ENCODE results near the gene TRAPPC12. TPM values are rescaled to one million over a fixed set of nuclear protein-coding genes. Genes with fewer than 3 reads are reported as not detected.

The TRAPPC12 gene
- total RNA-seq, 1 donor from 2014 or later = 95.4 TPM

DNA sequence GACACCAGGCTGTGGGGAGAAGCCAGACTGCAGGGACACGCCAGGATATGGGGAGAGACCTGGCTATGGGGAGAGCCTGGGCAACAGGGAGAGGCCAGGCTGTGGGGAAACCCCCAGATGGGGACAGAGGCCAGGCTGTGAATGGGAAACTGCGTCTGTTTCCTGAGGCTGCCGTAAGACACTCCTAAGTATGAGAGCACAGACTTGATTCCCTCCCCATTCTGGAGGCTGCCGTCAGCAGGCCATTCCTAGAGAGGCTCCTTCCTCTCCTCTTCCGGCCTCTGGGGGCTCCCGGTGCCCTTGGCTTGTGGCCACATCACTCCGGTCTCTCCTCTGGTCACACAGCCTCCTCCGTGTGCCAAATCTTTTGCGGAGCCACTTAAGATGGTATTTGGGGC, 107.5 kb downstream of the TRAPPC12 start:
- H3K27me3 Mint-ChIP-seq = no peaks in the 10 kb centered on the region
- H3K36me3 Mint-ChIP-seq (ENCODE audit: low read depth) = peaks cover 31% of the 10 kb centered on the region
- no peak overlapping the region for H3K4me3 Mint-ChIP-seq
- intact Hi-C loops (cut with micrococcal nuclease) = no loop called here
- TF ChIP-seq, protein P1, sequence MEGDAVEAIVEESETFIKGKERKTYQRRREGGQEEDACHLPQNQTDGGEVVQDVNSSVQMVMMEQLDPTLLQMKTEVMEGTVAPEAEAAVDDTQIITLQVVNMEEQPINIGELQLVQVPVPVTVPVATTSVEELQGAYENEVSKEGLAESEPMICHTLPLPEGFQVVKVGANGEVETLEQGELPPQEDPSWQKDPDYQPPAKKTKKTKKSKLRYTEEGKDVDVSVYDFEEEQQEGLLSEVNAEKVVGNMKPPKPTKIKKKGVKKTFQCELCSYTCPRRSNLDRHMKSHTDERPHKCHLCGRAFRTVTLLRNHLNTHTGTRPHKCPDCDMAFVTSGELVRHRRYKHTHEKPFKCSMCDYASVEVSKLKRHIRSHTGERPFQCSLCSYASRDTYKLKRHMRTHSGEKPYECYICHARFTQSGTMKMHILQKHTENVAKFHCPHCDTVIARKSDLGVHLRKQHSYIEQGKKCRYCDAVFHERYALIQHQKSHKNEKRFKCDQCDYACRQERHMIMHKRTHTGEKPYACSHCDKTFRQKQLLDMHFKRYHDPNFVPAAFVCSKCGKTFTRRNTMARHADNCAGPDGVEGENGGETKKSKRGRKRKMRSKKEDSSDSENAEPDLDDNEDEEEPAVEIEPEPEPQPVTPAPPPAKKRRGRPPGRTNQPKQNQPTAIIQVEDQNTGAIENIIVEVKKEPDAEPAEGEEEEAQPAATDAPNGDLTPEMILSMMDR (IDR thresholded peaks at IDR 0.05) = no peak
- DNase-seq (no peak), ATAC-seq (ENCODE audit: low read depth) (no peak)
- H3K9me3 Mint-ChIP-seq = no peaks in the 10 kb centered on the region
- H3K27ac Mint-ChIP-seq = no peak overlapping the region
- CTCF ChIA-PET = no interaction called here
- POLR2A ChIA-PET = no interaction called here
- no peaks in the 10 kb centered on the region for H3K4me1 Mint-ChIP-seq

GRCh38 chr2:3487432-3487831, 107.9 kb downstream of the TRAPPC12 start:
- CTCF ChIA-PET = interaction anchor here (0.6 kb wide), 1 partner anchor 369 kb away, joined by 3 read pairs; no protein-coding TSS in a partner anchor
- no peaks in the 10 kb centered on the region for H3K9me3 Mint-ChIP-seq
- ATAC-seq (ENCODE audit: low read depth) (no peak), DNase-seq (no peak)
- H3K36me3 Mint-ChIP-seq (ENCODE audit: low read depth) = peaks cover 30% of the 10 kb centered on the region
- H3K4me3 Mint-ChIP-seq = no peak overlapping the region
- no peak overlapping the region for H3K27ac Mint-ChIP-seq
- no peaks in the 10 kb centered on the region for H3K4me1 Mint-ChIP-seq
- intact Hi-C loops (cut with micrococcal nuclease) = no loop called here
- TF ChIP-seq, protein P1 (IDR thresholded peaks at IDR 0.05) = no peak
- POLR2A ChIA-PET = no interaction called here
- H3K27me3 Mint-ChIP-seq = no peaks in the 10 kb centered on the region

GRCh38 chr2:3488061-3488531, 108.6 kb downstream of the TRAPPC12 start:
- DNase-seq = no peak
- Mint-ChIP-seq H3K27ac (no peak overlapping the region), H3K36me3 (ENCODE audit: low read depth) (peaks cover 26% of the 10 kb centered on the region), H3K27me3 (no peaks in the 10 kb centered on the region), H3K4me1 (no peaks in the 10 kb centered on the region), H3K9me3 (no peaks in the 10 kb centered on the region), H3K4me3 (no peak overlapping the region)
- CTCF ChIA-PET = interaction anchor here (0.6 kb wide), 1 partner anchor 370 kb away, joined by 3 read pairs; no protein-coding TSS in a partner anchor
- intact Hi-C loops (cut with micrococcal nuclease) = no loop called here
- ATAC-seq (ENCODE audit: low read depth) = no peak
- POLR2A ChIA-PET = no interaction called here
- TF ChIP-seq, protein P1 (IDR thresholded peaks at IDR 0.05) = no peak

GRCh38 chr2:3488855-3489763, 109.6 kb downstream of the TRAPPC12 start:
- ChIA-PET CTCF (no interaction called here), POLR2A (no interaction called here)
- Mint-ChIP-seq H3K27ac (no peak overlapping the region), H3K36me3 (ENCODE audit: low read depth) (peaks cover 18% of the 10 kb centered on the region), H3K9me3 (no peaks in the 10 kb centered on the region), H3K27me3 (no peaks in the 10 kb centered on the region), H3K4me1 (no peaks in the 10 kb centered on the region), H3K4me3 (no peak overlapping the region)
- TF ChIP-seq, protein P1 (IDR thresholded peaks at IDR 0.05) = no peak
- intact Hi-C loops (cut with micrococcal nuclease) = no loop called here
- DNase-seq (no peak), ATAC-seq (ENCODE audit: low read depth) (no peak)

DNA sequence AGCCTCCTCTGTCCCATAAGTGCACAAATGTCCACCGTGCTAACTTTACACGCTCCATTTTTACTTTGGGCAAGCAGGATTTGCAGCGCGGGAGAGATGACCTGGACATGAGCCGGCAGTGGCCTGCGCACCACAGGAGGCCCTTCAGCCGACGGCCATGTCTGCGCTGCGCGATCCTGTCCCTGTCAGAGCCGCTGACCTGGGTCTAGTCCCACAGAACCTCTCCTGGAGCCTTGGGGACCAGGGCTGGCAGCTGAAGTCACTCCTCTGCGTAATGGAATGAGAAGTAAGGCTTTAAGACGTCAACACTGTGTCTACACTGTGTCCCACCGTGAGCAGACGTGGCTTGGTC, 110.2 kb downstream of the TRAPPC12 start:
- intact Hi-C loops (cut with micrococcal nuclease) = no loop called here
- H3K4me3 Mint-ChIP-seq = no peak overlapping the region
- H3K36me3 Mint-ChIP-seq (ENCODE audit: low read depth) = peaks cover 15% of the 10 kb centered on the region
- DNase-seq = no peak
- no peak for ATAC-seq (ENCODE audit: low read depth)
- ChIA-PET CTCF (no interaction called here), POLR2A (no interaction called here)
- no peaks in the 10 kb centered on the region for H3K27me3 Mint-ChIP-seq
- no peak overlapping the region for H3K27ac Mint-ChIP-seq
- H3K9me3 Mint-ChIP-seq = no peaks in the 10 kb centered on the region
- no peaks in the 10 kb centered on the region for H3K4me1 Mint-ChIP-seq
- TF ChIP-seq, protein P1 (IDR thresholded peaks at IDR 0.05) = no peak
